NCI-H1048 (cell line): ENCODE measurements around the gene RAX.

Experiments used
- DNase-seq: peaks from one replicate; lab custom pipeline; 2025; lab: John Stamatoyannopoulos, UW

Gene RAX

GRCh38 chr18:59272891-59273758 is at the start of gene RAX:
Gene RAX (minus strand): TSS chr18:59273454. CDS start chr18:59273206, 248 bp downstream.
- DNase-seq = no peak

- no peak for DNase-seq
Observed at GRCh38 chr18:59318460-59319050, 45.3 kb upstream of the RAX start, which contains the start of gene CPLX4. Gene CPLX4 (minus strand): TSS chr18:59318649. CDS start chr18:59318462, 187 bp downstream.

GRCh38 chr18:59311631-59312030 is 38.4 kb upstream of the RAX start:
- DNase-seq = no peak

- DNase-seq = no peak
Observed at GRCh38 chr18:59308938-59309260, 35.6 kb upstream of the RAX start.

GRCh38 chr18:59308248-59308937 is 35.1 kb upstream of the RAX start:
- DNase-seq = peak; percentile 21

GRCh38 chr18:59306640-59307039 is 33.4 kb upstream of the RAX start:
- no peak for DNase-seq

- DNase-seq = no peak
Observed at GRCh38 chr18:59305295-59305694, 32.0 kb upstream of the RAX start.

GRCh38 chr18:59303656-59304195 is 30.5 kb upstream of the RAX start:
- DNase-seq = no peak

GRCh38 chr18:59303006-59303405 is 29.8 kb upstream of the RAX start:
- no peak for DNase-seq

GRCh38 chr18:59301929-59302328 is 28.7 kb upstream of the RAX start:
- no peak for DNase-seq

- no peak for DNase-seq
Observed at GRCh38 chr18:59300676-59301285, 27.5 kb upstream of the RAX start.

- no peak for DNase-seq
Observed at GRCh38 chr18:59298871-59299270, 25.6 kb upstream of the RAX start.

GRCh38 chr18:59293317-59293716 is 20.1 kb upstream of the RAX start:
- no peak for DNase-seq

GRCh38 chr18:59286341-59286740 is 13.1 kb upstream of the RAX start:
- DNase-seq = no peak

GRCh38 chr18:59282341-59282740 is 9.1 kb upstream of the RAX start:
- no peak for DNase-seq

GRCh38 chr18:59279722-59280121 is 6.5 kb upstream of the RAX start:
- no peak for DNase-seq

GRCh38 chr18:59279193-59279592 is 5.9 kb upstream of the RAX start:
- DNase-seq = no peak

GRCh38 chr18:59278793-59279192 is 5.5 kb upstream of the RAX start:
- no peak for DNase-seq

- no peak for DNase-seq
Observed at GRCh38 chr18:59276047-59276446, 2.8 kb upstream of the RAX start.

- DNase-seq = no peak
Observed at GRCh38 chr18:59275406-59275949, 2.2 kb upstream of the RAX start.

GRCh38 chr18:59274533-59274928 is 1.3 kb upstream of the RAX start:
- DNase-seq = no peak
